T-helper 2 cell treated with Interferon-gamma antibody and Interleukin-4, amounts not matched to agents 100 ng/mL and 5 ng/mL, for 36 hours (primary cell): ENCODE results near the gene KRT7. TPM values are rescaled to one million over a fixed set of nuclear protein-coding genes. Genes with fewer than 3 reads are reported as not detected.
"Not testable (repeated sequence)": the region's sequence is repeated elsewhere in the genome, so short reads cannot be mapped to it uniquely, and the experiment has no call there.

Experiments
- intact Hi-C: fragments of 100-400 bp; cut with micrococcal nuclease; formaldehyde crosslinking; loops from one replicate; pipeline ENCODE4 v1.15.1; 2023
- total RNA-seq: library from RNA; stranded (reverse); gene quantifications from 2 replicates; pipeline ENCODE4 v1.2.3, GENCODE V29; 2022

Gene KRT7
- total RNA-seq, 1 donor from 2014 or later: 5.3 TPM

- intact Hi-C loops: no loop called here
These were observed 10.3 kb downstream of the KRT7 start for GRCh38 chr12:52243259-52243855.

GRCh38 chr12:52243856-52244614, 11.0 kb downstream of the KRT7 start:
- intact Hi-C loops: no loop called here

- intact Hi-C loops: no loop called here
These were observed 11.6 kb downstream of the KRT7 start for GRCh38 chr12:52244615-52244994.

GRCh38 chr12:52245259-52245961, 12.4 kb downstream of the KRT7 start:
- intact Hi-C loops: no loop called here

- intact Hi-C loops: no loop called here
These were observed 13.0 kb downstream of the KRT7 start for GRCh38 chr12:52245962-52246569.

- intact Hi-C loops: no loop called here
These were observed 13.9 kb downstream of the KRT7 start for GRCh38 chr12:52246720-52247621.

GRCh38 chr12:52247622-52248540, 14.8 kb downstream of the KRT7 start:
- intact Hi-C loops: no loop called here

GRCh38 chr12:52248541-52249461, 15.8 kb downstream of the KRT7 start:
- intact Hi-C loops: no loop called here

GRCh38 chr12:52249511-52250047, 16.5 kb downstream of the KRT7 start:
- intact Hi-C loops: no loop called here

GRCh38 chr12:52250048-52250990, 17.3 kb downstream of the KRT7 start:
- intact Hi-C loops: no loop called here

- intact Hi-C loops: no loop called here
These were observed 18.5 kb downstream of the KRT7 start for GRCh38 chr12:52251367-52252051.

GRCh38 chr12:52252175-52252615, 19.2 kb downstream of the KRT7 start:
- intact Hi-C loops: not testable (repeated sequence)

- intact Hi-C loops: no loop called here
These were observed 19.8 kb downstream of the KRT7 start for GRCh38 chr12:52252728-52253343.

GRCh38 chr12:52253391-52254179, 20.5 kb downstream of the KRT7 start:
- intact Hi-C loops: no loop called here

- intact Hi-C loops: no loop called here
These were observed 21.3 kb downstream of the KRT7 start for GRCh38 chr12:52254180-52254964.
